Lower leg skin (tissue), 4 donors: ENCODE measurements around the gene RPL41. TPM values are rescaled to one million over a fixed set of nuclear protein-coding genes. Genes with fewer than 3 reads are reported as not detected.

Source experiments
- DNase-seq, 2 donors: peaks; one replicate each; pipeline ENCODE4 v3.0.0-alpha.2; 2019; ENCODE audit warnings: low spot score in 2 of 2
- H3K4me3 ChIP-seq: fragments of 200-600 bp; sonication (generic); 2 replicates; pipeline ENCODE4 v1.5.1; 2017; ENCODE audit warnings: mild to moderate bottlenecking, low read depth; ENCODE audit not compliant: poor library complexity, severe bottlenecking
- CTCF ChIP-seq, 3 donors: fragments of 450-650 bp; IDR thresholded peaks; one replicate each; pipeline ENCODE4 v1.5.1; 2016; ENCODE audit warnings: antibody characterized with exemption in 3 of 3, mild to moderate bottlenecking in 3 of 3, moderate library complexity in 2 of 3
- POLR2A ChIP-seq, 2 donors: fragments of 450-650 bp; IDR thresholded peaks; one replicate each; pipeline ENCODE4 v1.6.1; 2016 to 2017; ENCODE audit warnings: antibody characterized with exemption in 2 of 2, mild to moderate bottlenecking in 1 of 2, moderate library complexity in 1 of 2
- WGBS, 2 donors: methylation state at CpG; one replicate each; pipeline ENCODE4 v1.1.5; 2018; 5-methylcytosine and 5-hydroxymethylcytosine counted together
- intact Hi-C: fragments of 100-400 bp; cut with DNase I; formaldehyde crosslinking; loops from one replicate; pipeline ENCODE4 v1.15.0; 2023; ENCODE audit warnings: low total_unique reads
- total RNA-seq, 4 donors: library from RNA; depleted of rRNA; stranded (reverse); fragments of >200 nt; gene quantifications; one replicate each; pipeline ENCODE4 v1.1.0, GENCODE V29; 2016

Gene RPL41
- total RNA-seq, 4 donors from 2014 or later = 3,201 to 5,967 (median 4,725) TPM

GRCh38 chr12:56079723-56080555 is 36.5 kb upstream of the RPL41 start, which contains the start of gene ERBB3:
TSS of gene ERBB3 (plus strand) at chr12:56080165. CDS start at chr12:56080301, 136 bp downstream.
- no peak for TF ChIP-seq CTCF (IDR thresholded peaks at IDR 0.05)
- TF ChIP-seq POLR2A (IDR thresholded peaks at IDR 0.05) = no peak
- intact Hi-C loops = no loop called here
- peak within 1 kb of the TSS; percentile 50 for H3K4me3 ChIP-seq
- DNase-seq = peak; percentile 77 to 96
- 0 to 2% methylated on average over 51 to 55 of the region's 59 CpGs for WGBS, 2 donors

- H3K4me3 ChIP-seq = peak overlapping the region; percentile 50
- intact Hi-C loops = no loop called here
- DNase-seq = no peak
- no peak for TF ChIP-seq CTCF (IDR thresholded peaks at IDR 0.05)
- TF ChIP-seq POLR2A (IDR thresholded peaks at IDR 0.05) = no peak
- 15 to 18% methylated on average over 16 to 20 of the region's 20 CpGs for WGBS, 2 donors
Measured at GRCh38 chr12:56080556-56081138, 35.8 kb upstream of the RPL41 start.

- peak in 1 of 3 donors; percentile 81 for TF ChIP-seq CTCF (IDR thresholded peaks at IDR 0.05)
- no peak for TF ChIP-seq POLR2A (IDR thresholded peaks at IDR 0.05)
- no peak for DNase-seq
- H3K4me3 ChIP-seq = peak overlapping the region; percentile 50
- WGBS, 2 donors = 35 to 66% methylated on average over 6 of the region's 6 CpGs
- intact Hi-C loops = no loop called here
Measured at GRCh38 chr12:56081393-56082347, 34.8 kb upstream of the RPL41 start.

- no peak for DNase-seq
- intact Hi-C loops = no loop called here
- WGBS, 2 donors = 77 to 91% methylated on average over 2 of the region's 2 CpGs
- H3K4me3 ChIP-seq = no peak overlapping the region
- TF ChIP-seq CTCF (IDR thresholded peaks at IDR 0.05) = no peak
- TF ChIP-seq POLR2A (IDR thresholded peaks at IDR 0.05) = no peak
Measured at GRCh38 chr12:56082382-56082781, 34.1 kb upstream of the RPL41 start.

GRCh38 chr12:56082967-56083366 is 33.5 kb upstream of the RPL41 start:
- intact Hi-C loops = no loop called here
- no peak for DNase-seq
- no peak overlapping the region for H3K4me3 ChIP-seq
- WGBS, 2 donors = 47 to 54% methylated on average over 3 of the region's 3 CpGs
- TF ChIP-seq CTCF (IDR thresholded peaks at IDR 0.05) (no peak), POLR2A (IDR thresholded peaks at IDR 0.05) (no peak)
